ENCODE data around the gene NUP62. TPM values are rescaled to one million over a fixed set of nuclear protein-coding genes. Genes with fewer than 3 reads are reported as not detected.
A peak's percentile ranks its signal among the peaks of the same experiment; 100 is the strongest.

The NUP62 gene
- total and polyA plus RNA-seq, 3 experiments from 2014 or later: 73.7 to 231 (median 223) TPM

GRCh38 chr19:49869484-49870308, 59.6 kb downstream of the NUP62 start:
- Histone ChIP-seq H3K4me1 (ENCODE audit: insufficient read depth, low read length) (peaks cover 47% of the 10 kb centered on the region), H3K4me3 (ENCODE audit: low read length) (peak overlapping the region; percentile 73), H3K9me3 (ENCODE audit: low read length) (no peaks in the 10 kb centered on the region), H3K27ac (ENCODE audit: low read depth, low read length) (peak overlapping the region; percentile 71), H3K36me3 (ENCODE audit: insufficient read depth, low read length) (peaks cover under 1% of the 10 kb centered on the region), H3K27me3 (ENCODE audit: insufficient read depth, low read length, poor library complexity, severe bottlenecking) (no peaks in the 10 kb centered on the region)
- Mint-ChIP-seq H3K27me3 (peaks cover 0 to 4% of the 10 kb centered on the region in 2 donors), H3K9me3 (peaks cover 0 to 3% (median 0%) of the 10 kb centered on the region in 5 donors), H3K4me3 (peak overlapping the region in 2 of 7 donors; percentile 84 to 86), H3K36me3 (peaks cover 0 to 21% (median 2%) of the 10 kb centered on the region in 3 donors), H3K4me1 (peaks cover 18 to 32% (median 29%) of the 10 kb centered on the region in 3 donors), H3K27ac (peak overlapping the region in 7 of 8 donors; percentile 66 to 97 (median 89))
- ChIA-PET CTCF (interaction anchor here (0.6 to 1.8 kb wide), 5 partner anchors 21 to 397 kb away, joined by 3 to 6 read pairs (median 3); partner anchors contain the start of gene AP2A1), POLR2A (interaction anchor here (0.7 to 1.7 kb wide), 10 partner anchors 8 to 230 kb away, joined by 3 to 17 read pairs (median 4); partner anchors contain the start of genes AKT1S1, AP2A1, ATF5 and MED25)
- DNase-seq: peak; percentile 89 to 93 (median 92)

- Mint-ChIP-seq H3K36me3 (peaks cover 0 to 27% (median 2%) of the 10 kb centered on the region in 3 donors), H3K9me3 (peaks cover 0 to 3% (median 0%) of the 10 kb centered on the region in 5 donors), H3K4me1 (peaks cover 22 to 35% (median 30%) of the 10 kb centered on the region in 3 donors), H3K27me3 (peaks cover 0 to 4% of the 10 kb centered on the region in 2 donors), H3K4me3 (peak overlapping the region in 1 of 7 donors; percentile 97), H3K27ac (peak overlapping the region in 1 of 8 donors; percentile 99)
- Histone ChIP-seq H3K4me3 (ENCODE audit: low read length) (peak overlapping the region; percentile 73), H3K27ac (ENCODE audit: low read depth, low read length) (peak overlapping the region; percentile 71), H3K27me3 (ENCODE audit: insufficient read depth, low read length, poor library complexity, severe bottlenecking) (no peaks in the 10 kb centered on the region), H3K36me3 (ENCODE audit: insufficient read depth, low read length) (peaks cover 7% of the 10 kb centered on the region), H3K4me1 (ENCODE audit: insufficient read depth, low read length) (peaks cover 47% of the 10 kb centered on the region), H3K9me3 (ENCODE audit: low read length) (no peaks in the 10 kb centered on the region)
- ChIA-PET CTCF (interaction anchor here (0.6 to 1.8 kb wide), 5 partner anchors 21 to 396 kb away, joined by 3 to 6 read pairs (median 3); partner anchors contain the start of gene AP2A1), POLR2A (interaction anchor here (0.7 to 1.7 kb wide), 10 partner anchors 8 to 229 kb away, joined by 3 to 17 read pairs (median 4); partner anchors contain the start of genes AKT1S1, AP2A1, ATF5 and MED25)
- DNase-seq: peak in 1 of 5 donors; percentile 23
Measured at GRCh38 chr19:49869009-49869483, 60.3 kb downstream of the NUP62 start.

- Mint-ChIP-seq H3K9me3 (peaks cover 0 to 3% (median 0%) of the 10 kb centered on the region in 5 donors), H3K4me1 (peaks cover 27 to 38% (median 33%) of the 10 kb centered on the region in 3 donors), H3K27me3 (peaks cover 0 to 4% of the 10 kb centered on the region in 2 donors), H3K36me3 (peaks cover 0 to 35% (median 5%) of the 10 kb centered on the region in 3 donors), H3K4me3 (peak within 1 kb of the TSS in 2 of 7 donors; percentile 94 to 97), H3K27ac (peak within 1 kb of the TSS in 5 of 8 donors; percentile 88 to 100 (median 99))
- Histone ChIP-seq H3K4me1 (ENCODE audit: insufficient read depth, low read length) (peaks cover 47% of the 10 kb centered on the region), H3K9me3 (ENCODE audit: low read length) (no peaks in the 10 kb centered on the region), H3K36me3 (ENCODE audit: insufficient read depth, low read length) (peaks cover 11% of the 10 kb centered on the region), H3K27ac (ENCODE audit: low read depth, low read length) (peak within 1 kb of the TSS; percentile 94), H3K27me3 (ENCODE audit: insufficient read depth, low read length, poor library complexity, severe bottlenecking) (no peaks in the 10 kb centered on the region), H3K4me3 (ENCODE audit: low read length) (peak within 1 kb of the TSS; percentile 93)
- DNase-seq: peak; percentile 78 to 93 (median 90)
- CTCF ChIA-PET: interaction anchor here (0.8 to 1.1 kb wide), 2 partner anchors 10 to 17 kb away, joined by 3 to 5 read pairs; partner anchors contain the start of genes AKT1S1 and TBC1D17
- POLR2A ChIA-PET: interaction anchor here (0.6 to 3.2 kb wide), 7 partner anchors 10 to 145 kb away, joined by 3 to 33 read pairs (median 7); partner anchors contain the start of genes AKT1S1, PTOV1 and TBC1D17
Measured at GRCh38 chr19:49866933-49867782, 62.1 kb downstream of the NUP62 start, which contains the start of gene PNKP. Gene PNKP, minus strand, starts transcription at chr19:49867576. Its CDS starts 372 bp downstream, at chr19:49867204.

GRCh38 chr19:49864890-49865289, 64.4 kb downstream of the NUP62 start:
- H3K4me3 ChIP-seq (ENCODE audit: low read length): no peak overlapping the region
- H3K9me3 Mint-ChIP-seq: peaks cover 0 to 3% (median 0%) of the 10 kb centered on the region in 5 donors
- H3K27ac ChIP-seq (ENCODE audit: low read depth, low read length): no peak overlapping the region
- ChIA-PET POLR2A (interaction anchor here (0.7 kb wide), 1 partner anchor 240 kb away, joined by 10 read pairs; no protein-coding TSS in a partner anchor), CTCF (interaction anchor here (1.0 to 1.6 kb wide), 2 partner anchors 15 to 17 kb away, joined by 3 to 5 read pairs; no protein-coding TSS in a partner anchor)
- peak overlapping the region in 2 of 8 donors; percentile 11 to 57 for H3K27ac Mint-ChIP-seq
- peaks cover 11% of the 10 kb centered on the region for H3K36me3 ChIP-seq (ENCODE audit: insufficient read depth, low read length)
- peak in 1 of 5 donors; percentile 49 for DNase-seq
- H3K27me3 ChIP-seq (ENCODE audit: insufficient read depth, low read length, poor library complexity, severe bottlenecking): no peaks in the 10 kb centered on the region
- no peaks in the 10 kb centered on the region for H3K9me3 ChIP-seq (ENCODE audit: low read length)
- peaks cover 14 to 33% (median 22%) of the 10 kb centered on the region in 3 donors for H3K4me1 Mint-ChIP-seq
- peaks cover 0 to 50% (median 5%) of the 10 kb centered on the region in 3 donors for H3K36me3 Mint-ChIP-seq
- peaks cover 0 to 4% of the 10 kb centered on the region in 2 donors for H3K27me3 Mint-ChIP-seq
- H3K4me3 Mint-ChIP-seq: peak overlapping the region in 1 of 7 donors; percentile 13
- H3K4me1 ChIP-seq (ENCODE audit: insufficient read depth, low read length): peaks cover 36% of the 10 kb centered on the region

- ChIA-PET POLR2A (interaction anchor here (1.1 to 1.3 kb wide), 2 partner anchors 11 to 13 kb away, joined by 5 to 9 read pairs; no protein-coding TSS in a partner anchor), CTCF (no interaction called here)
- H3K4me1 Mint-ChIP-seq: peaks cover 14 to 33% (median 22%) of the 10 kb centered on the region in 3 donors
- H3K9me3 Mint-ChIP-seq: peaks cover 0 to 3% (median 0%) of the 10 kb centered on the region in 5 donors
- Histone ChIP-seq H3K27me3 (ENCODE audit: insufficient read depth, low read length, poor library complexity, severe bottlenecking) (no peaks in the 10 kb centered on the region), H3K4me1 (ENCODE audit: insufficient read depth, low read length) (peaks cover 33% of the 10 kb centered on the region), H3K27ac (ENCODE audit: low read depth, low read length) (no peak overlapping the region), H3K4me3 (ENCODE audit: low read length) (no peak overlapping the region), H3K9me3 (ENCODE audit: low read length) (no peaks in the 10 kb centered on the region), H3K36me3 (ENCODE audit: insufficient read depth, low read length) (peaks cover 11% of the 10 kb centered on the region)
- peak overlapping the region in 3 of 8 donors; percentile 38 to 80 (median 65) for H3K27ac Mint-ChIP-seq
- H3K4me3 Mint-ChIP-seq: no peak overlapping the region
- DNase-seq: no peak
- peaks cover 0 to 4% of the 10 kb centered on the region in 2 donors for H3K27me3 Mint-ChIP-seq
- H3K36me3 Mint-ChIP-seq: peaks cover 0 to 54% (median 5%) of the 10 kb centered on the region in 3 donors
Measured at GRCh38 chr19:49863935-49864320, 65.4 kb downstream of the NUP62 start.

- peaks cover 0 to 4% of the 10 kb centered on the region in 2 donors for H3K27me3 Mint-ChIP-seq
- Histone ChIP-seq H3K27ac (ENCODE audit: low read depth, low read length) (no peak overlapping the region), H3K4me3 (ENCODE audit: low read length) (no peak overlapping the region), H3K4me1 (ENCODE audit: insufficient read depth, low read length) (peaks cover 27% of the 10 kb centered on the region), H3K27me3 (ENCODE audit: insufficient read depth, low read length, poor library complexity, severe bottlenecking) (no peaks in the 10 kb centered on the region), H3K36me3 (ENCODE audit: insufficient read depth, low read length) (peaks cover 11% of the 10 kb centered on the region), H3K9me3 (ENCODE audit: low read length) (no peaks in the 10 kb centered on the region)
- CTCF ChIA-PET: no interaction called here
- H3K9me3 Mint-ChIP-seq: peaks cover 0 to 3% (median 0%) of the 10 kb centered on the region in 5 donors
- no peak for DNase-seq
- H3K27ac Mint-ChIP-seq: peak overlapping the region in 2 of 8 donors; percentile 64 to 80
- H3K4me3 Mint-ChIP-seq: peak overlapping the region in 3 of 7 donors; percentile 23 to 67 (median 64)
- peaks cover 0 to 60% (median 5%) of the 10 kb centered on the region in 3 donors for H3K36me3 Mint-ChIP-seq
- POLR2A ChIA-PET: interaction anchor here (1.1 to 1.3 kb wide), 2 partner anchors 10 to 13 kb away, joined by 5 to 9 read pairs; no protein-coding TSS in a partner anchor
- H3K4me1 Mint-ChIP-seq: peaks cover 14 to 31% (median 22%) of the 10 kb centered on the region in 3 donors
Measured at GRCh38 chr19:49863254-49863934, 65.9 kb downstream of the NUP62 start.

Measured in CD8-positive, alpha-beta memory T cell (primary cell).